K562 (cell line): ENCODE data around the gene RNH1. TPM values are rescaled to one million over a fixed set of nuclear protein-coding genes. Genes with fewer than 3 reads are reported as not detected.

Experiments
- CREB3 ChIP-seq: fragments of 450-650 bp; conservative IDR thresholded peaks from 2 replicates; pipeline ENCODE4 v1.6.1; 2016; ENCODE audit warnings: missing genetic modification characterization, low read depth, mild to moderate bottlenecking, missing compliant biosample characterization, moderate library complexity
- FIP1L1 ChIP-seq: fragments of 200-400 bp; formaldehyde crosslinking; IDR thresholded peaks from 2 replicates; pipeline ENCODE4 v1.6.1; 2018; ENCODE audit warnings: mild to moderate bottlenecking, low read depth, low read length; ENCODE audit not compliant: poor library complexity, severe bottlenecking
- FOS ChIP-seq: IDR thresholded peaks from 3 replicates; pipeline ENCODE4 v1.6.1; 2011; ENCODE audit not compliant: insufficient read length; ENCODE audit errors: extremely low read depth
- HINFP ChIP-seq: fragments of 450-650 bp; conservative IDR thresholded peaks from 2 replicates; pipeline ENCODE4 v1.6.1; 2016; ENCODE audit warnings: missing genetic modification characterization, low read depth, mild to moderate bottlenecking, control low read depth, missing compliant biosample characterization
- L3MBTL2 ChIP-seq: fragments of 450-650 bp; IDR thresholded peaks from 2 replicates; pipeline ENCODE4 v1.6.1; 2016; ENCODE audit warnings: mild to moderate bottlenecking, moderate library complexity
- MAZ ChIP-seq, 2 experiments: fragments of 450-650 bp in 1 of 2; sonication (generic) in 1 of 2; formaldehyde crosslinking; IDR thresholded peaks in 1 of 2; conservative IDR thresholded peaks in 1 of 2; 2 replicates each; pipeline versions ENCODE4 v1.4.0 to v1.5.0; 2020; ENCODE audit warnings: mild to moderate bottlenecking in 1 of 2, missing genetic modification reagents in 1 of 2
- NR4A1 ChIP-seq, 2 experiments: fragments of 250-450 bp in 1 of 2; fragments of 450-650 bp in 1 of 2; sonication (Bioruptor Pico) in 1 of 2; IDR thresholded peaks; 2 replicates each; pipeline versions ENCODE4 v1.4.0 to v1.6.1; 2016 to 2020; ENCODE audit warnings: mild to moderate bottlenecking in 2 of 2, missing compliant biosample characterization in 1 of 2, missing genetic modification characterization in 1 of 2, moderate library complexity in 1 of 2
- NRF1 ChIP-seq, 2 experiments: fragments of 450-650 bp; IDR thresholded peaks in 1 of 2; conservative IDR thresholded peaks in 1 of 2; 2 replicates each; pipeline ENCODE4 v1.6.1; 2014; ENCODE audit warnings: mild to moderate bottlenecking in 2 of 2
- POLR2B ChIP-seq: fragments of 450-650 bp; IDR thresholded peaks from 2 replicates; pipeline ENCODE4 v1.6.1; 2018; ENCODE audit warnings: low read depth; ENCODE audit not compliant: partially characterized antibody
- PRDM10 ChIP-seq: fragments of 450-650 bp; IDR thresholded peaks from 2 replicates; pipeline ENCODE4 v1.6.1; 2018; ENCODE audit not compliant: partially characterized antibody
- PYGO2 ChIP-seq: fragments of 450-650 bp; IDR thresholded peaks from 2 replicates; pipeline ENCODE4 v1.6.1; 2016; ENCODE audit warnings: mild to moderate bottlenecking, missing genetic modification characterization, moderate library complexity, missing compliant biosample characterization
- RB1 ChIP-seq: fragments of 450-650 bp; IDR thresholded peaks from 2 replicates; pipeline ENCODE4 v1.6.1; 2017; ENCODE audit warnings: low read depth, mild to moderate bottlenecking
- RFX1 ChIP-seq: fragments of 450-650 bp; IDR thresholded peaks from 2 replicates; pipeline ENCODE4 v1.6.1; 2016; ENCODE audit warnings: mild to moderate bottlenecking, moderate library complexity
- SOX6 ChIP-seq: fragments of 450-650 bp; IDR thresholded peaks from 2 replicates; pipeline ENCODE4 v1.6.1; 2014; ENCODE audit warnings: mild to moderate bottlenecking
- SRSF1 ChIP-seq: fragments of 200-400 bp; formaldehyde crosslinking; IDR thresholded peaks from 2 replicates; pipeline ENCODE4 v1.6.1; 2017; ENCODE audit warnings: mild to moderate bottlenecking, low read depth, low read length, moderate library complexity
- TBP ChIP-seq: optimal IDR thresholded peaks from 2 replicates; pipeline ENCODE3; 2011; ENCODE audit warnings: low read depth, low read length, improper control_type of control experiment
- polyA plus RNA-seq, 8 experiments: library from polyadenylated mRNA; depleted of rRNA in 4 of 8; stranded (reverse) in 5 of 8; unstranded in 3 of 8; fragments of >200 nt; fragmentation: Nextera tagmentation in 2 of 8; fragmentation: Illumina TruSeq in 1 of 8; extraction: Ambion mirVana in 2 of 8; extraction: Trizol in 1 of 8; gene quantifications; 2 replicates each; pipeline versions ENCODE4 v1.2.1 to v1.2.3, GENCODE V29; 2011 to 2014; ENCODE audit warnings: inconsistent platforms in 1 of 8, missing spikeins in 1 of 8
- total RNA-seq, 7 experiments: library from RNA; depleted of rRNA in 6 of 7; stranded (reverse); fragments of >200 nt in 6 of 7; fragmentation: Illumina TruSeq in 2 of 7; extraction: Trizol in 2 of 7; gene quantifications; 2 replicates each; pipeline versions ENCODE4 v1.2.1 to v1.2.3, GENCODE V29; 2011 to 2021; ENCODE audit warnings: low replicate concordance in 1 of 7
- TF ChIP-seq, protein P1 (sequence below): sonication (generic); formaldehyde crosslinking; IDR thresholded peaks from 2 replicates; pipeline ENCODE4 v1.8.0; 2022; ENCODE audit warnings: missing genetic modification reagents, mild to moderate bottlenecking, borderline replicate concordance

Gene RNH1
- total and polyA plus RNA-seq, 9 of the 15 experiments (the other 6 are each of a cell fraction or from before 2014, with no cell fraction given), result 2.5 to 160 (median 44.3) TPM

GRCh38 chr11:535519-536454 lies 28.7 kb upstream of the RNH1 start, which contains the start of gene HRAS (continued):
- TF ChIP-seq CREB3 (no peak), PRDM10 (peak; percentile 43), NRF1 (conservative IDR thresholded peaks at IDR 0.05 in 1 of 2, IDR thresholded peaks at IDR 0.05 in 1 of 2) (peak; percentile 88 to 89), RFX1 (no peak), FIP1L1 (peak; percentile 29), L3MBTL2 (peak; percentile 62), MAZ (CRISPR knock-in tag; conservative IDR thresholded peaks at IDR 0.05 in 1 of 2, IDR thresholded peaks at IDR 0.05 in 1 of 2) (peak; percentile 94 to 96), TBP (peak; percentile 66), FOS (peak; percentile 92), RB1 (peak; percentile 65), NR4A1 (CRISPR knock-in tag; IDR thresholded peaks at IDR 0.05) (no peak), NR4A1 (tag; IDR thresholded peaks at IDR 0.05) (no peak), POLR2B (peak; percentile 60), SOX6 (no peak), SRSF1 (no peak), HINFP (tag) (no peak), PYGO2 (tag) (no peak)
- TF ChIP-seq, protein P1, sequence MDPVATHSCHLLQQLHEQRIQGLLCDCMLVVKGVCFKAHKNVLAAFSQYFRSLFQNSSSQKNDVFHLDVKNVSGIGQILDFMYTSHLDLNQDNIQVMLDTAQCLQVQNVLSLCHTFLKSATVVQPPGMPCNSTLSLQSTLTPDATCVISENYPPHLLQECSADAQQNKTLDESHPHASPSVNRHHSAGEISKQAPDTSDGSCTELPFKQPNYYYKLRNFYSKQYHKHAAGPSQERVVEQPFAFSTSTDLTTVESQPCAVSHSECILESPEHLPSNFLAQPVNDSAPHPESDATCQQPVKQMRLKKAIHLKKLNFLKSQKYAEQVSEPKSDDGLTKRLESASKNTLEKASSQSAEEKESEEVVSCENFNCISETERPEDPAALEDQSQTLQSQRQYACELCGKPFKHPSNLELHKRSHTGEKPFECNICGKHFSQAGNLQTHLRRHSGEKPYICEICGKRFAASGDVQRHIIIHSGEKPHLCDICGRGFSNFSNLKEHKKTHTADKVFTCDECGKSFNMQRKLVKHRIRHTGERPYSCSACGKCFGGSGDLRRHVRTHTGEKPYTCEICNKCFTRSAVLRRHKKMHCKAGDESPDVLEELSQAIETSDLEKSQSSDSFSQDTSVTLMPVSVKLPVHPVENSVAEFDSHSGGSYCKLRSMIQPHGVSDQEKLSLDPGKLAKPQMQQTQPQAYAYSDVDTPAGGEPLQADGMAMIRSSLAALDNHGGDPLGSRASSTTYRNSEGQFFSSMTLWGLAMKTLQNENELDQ, result no peak
